ENCODE data around the gene CARF. TPM values are rescaled to one million over a fixed set of nuclear protein-coding genes. Genes with fewer than 3 reads are reported as not detected.
"Not testable (repeated sequence)": the region's sequence is repeated elsewhere in the genome, so short reads cannot be mapped to it uniquely, and the experiment has no call there.

Gene CARF
- total RNA-seq, 2 experiments from 2014 or later: 5.0 to 5.7 TPM

- Mint-ChIP-seq H3K4me1 (ENCODE audit: low read depth) (no peaks in the 10 kb centered on the region), H3K4me3 (no peak overlapping the region), H3K9me3 (no peaks in the 10 kb centered on the region), H3K27me3 (no peaks in the 10 kb centered on the region), H3K36me3 (ENCODE audit: low read depth) (peaks cover 12% of the 10 kb centered on the region), H3K27ac (no peak overlapping the region)
- intact Hi-C loops (cut with micrococcal nuclease): no loop called here
- TF ChIP-seq, protein P1, sequence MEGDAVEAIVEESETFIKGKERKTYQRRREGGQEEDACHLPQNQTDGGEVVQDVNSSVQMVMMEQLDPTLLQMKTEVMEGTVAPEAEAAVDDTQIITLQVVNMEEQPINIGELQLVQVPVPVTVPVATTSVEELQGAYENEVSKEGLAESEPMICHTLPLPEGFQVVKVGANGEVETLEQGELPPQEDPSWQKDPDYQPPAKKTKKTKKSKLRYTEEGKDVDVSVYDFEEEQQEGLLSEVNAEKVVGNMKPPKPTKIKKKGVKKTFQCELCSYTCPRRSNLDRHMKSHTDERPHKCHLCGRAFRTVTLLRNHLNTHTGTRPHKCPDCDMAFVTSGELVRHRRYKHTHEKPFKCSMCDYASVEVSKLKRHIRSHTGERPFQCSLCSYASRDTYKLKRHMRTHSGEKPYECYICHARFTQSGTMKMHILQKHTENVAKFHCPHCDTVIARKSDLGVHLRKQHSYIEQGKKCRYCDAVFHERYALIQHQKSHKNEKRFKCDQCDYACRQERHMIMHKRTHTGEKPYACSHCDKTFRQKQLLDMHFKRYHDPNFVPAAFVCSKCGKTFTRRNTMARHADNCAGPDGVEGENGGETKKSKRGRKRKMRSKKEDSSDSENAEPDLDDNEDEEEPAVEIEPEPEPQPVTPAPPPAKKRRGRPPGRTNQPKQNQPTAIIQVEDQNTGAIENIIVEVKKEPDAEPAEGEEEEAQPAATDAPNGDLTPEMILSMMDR (IDR thresholded peaks at IDR 0.05): no peak
- no peak for ATAC-seq
- DNase-seq: no peak
- ChIA-PET POLR2A (no interaction called here), CTCF (interaction anchor here (1.3 kb wide), 1 partner anchor 34 kb away, joined by 3 read pairs; no protein-coding TSS in a partner anchor)
Observed at GRCh38 chr2:202877699-202878098, 34.4 kb upstream of the CARF start.

GRCh38 chr2:202881570-202881969 is 30.5 kb upstream of the CARF start:
- intact Hi-C loops (cut with micrococcal nuclease): no loop called here
- ChIA-PET CTCF (interaction anchor here (0.9 to 1.3 kb wide), 2 partner anchors 9 to 11 kb away, joined by 3 to 4 read pairs; no protein-coding TSS in a partner anchor), POLR2A (no interaction called here)
- Mint-ChIP-seq H3K27ac (no peak overlapping the region), H3K27me3 (no peaks in the 10 kb centered on the region), H3K4me1 (ENCODE audit: low read depth) (no peaks in the 10 kb centered on the region), H3K9me3 (no peaks in the 10 kb centered on the region), H3K36me3 (ENCODE audit: low read depth) (peaks cover 38% of the 10 kb centered on the region), H3K4me3 (no peak overlapping the region)
- DNase-seq (no peak), ATAC-seq (no peak)
- TF ChIP-seq, protein P1 (IDR thresholded peaks at IDR 0.05): no peak

GRCh38 chr2:202883987-202884675 is 27.9 kb upstream of the CARF start:
- Mint-ChIP-seq H3K27me3 (no peaks in the 10 kb centered on the region), H3K4me3 (no peak overlapping the region), H3K36me3 (ENCODE audit: low read depth) (peaks cover 50% of the 10 kb centered on the region), H3K4me1 (ENCODE audit: low read depth) (no peaks in the 10 kb centered on the region), H3K27ac (no peak overlapping the region), H3K9me3 (no peaks in the 10 kb centered on the region)
- CTCF ChIA-PET: no interaction called here
- intact Hi-C loops (cut with micrococcal nuclease): no loop called here
- ATAC-seq: no peak
- POLR2A ChIA-PET: no interaction called here
- DNase-seq: no peak
- TF ChIP-seq, protein P1 (IDR thresholded peaks at IDR 0.05): no peak

DNA sequence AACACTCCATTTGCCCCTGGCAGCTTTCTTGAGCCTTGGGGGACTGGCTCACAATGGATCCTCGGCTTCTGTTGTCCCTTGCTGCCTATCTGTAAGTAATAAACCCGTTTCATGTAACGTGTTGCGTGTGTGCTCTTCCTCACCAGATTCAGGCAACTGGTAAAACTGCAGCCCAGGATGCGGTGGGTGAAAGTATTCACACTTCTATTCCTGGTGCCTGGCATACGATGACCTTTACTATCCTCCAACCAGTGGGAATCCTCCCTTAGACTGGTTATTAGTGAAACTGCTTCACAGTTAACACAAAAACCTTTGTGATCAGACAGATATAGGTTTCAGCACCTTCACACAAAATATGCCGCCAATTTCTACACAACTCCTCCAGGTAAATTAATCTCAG is 26.9 kb upstream of the CARF start:
- Mint-ChIP-seq H3K36me3 (ENCODE audit: low read depth) (peaks cover 52% of the 10 kb centered on the region), H3K9me3 (no peaks in the 10 kb centered on the region), H3K4me3 (no peak overlapping the region), H3K27me3 (no peaks in the 10 kb centered on the region), H3K27ac (no peak overlapping the region), H3K4me1 (ENCODE audit: low read depth) (no peaks in the 10 kb centered on the region)
- DNase-seq (no peak), ATAC-seq (no peak)
- TF ChIP-seq, protein P1 (IDR thresholded peaks at IDR 0.05): no peak
- POLR2A ChIA-PET: no interaction called here
- intact Hi-C loops (cut with micrococcal nuclease): no loop called here
- CTCF ChIA-PET: no interaction called here

DNA sequence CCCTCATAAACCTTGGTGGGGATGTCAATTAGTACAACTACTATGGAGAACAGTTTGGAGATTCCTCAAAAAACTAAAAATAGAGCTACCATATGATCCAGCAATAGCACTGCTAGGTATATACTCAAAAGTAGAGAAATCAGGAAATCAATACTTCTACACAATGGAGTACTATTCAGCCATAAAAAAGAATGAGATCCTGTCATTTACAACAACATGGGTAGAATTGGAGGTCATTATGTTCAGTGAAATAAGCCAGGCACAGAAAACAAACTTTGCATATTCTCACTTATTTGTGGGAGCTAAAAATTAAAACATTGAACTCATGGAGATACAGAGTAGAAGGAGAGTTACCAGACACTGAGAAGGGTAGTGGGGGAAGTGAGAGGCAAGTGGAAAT is 6.6 kb upstream of the CARF start:
- POLR2A ChIA-PET; H3K27ac Mint-ChIP-seq; H3K9me3 Mint-ChIP-seq; H3K4me3 Mint-ChIP-seq; intact Hi-C loops (cut with micrococcal nuclease); H3K27me3 Mint-ChIP-seq; ATAC-seq; DNase-seq: not testable (repeated sequence)
- Mint-ChIP-seq H3K4me1 (ENCODE audit: low read depth) (peaks cover 32% of the 10 kb centered on the region), H3K36me3 (ENCODE audit: low read depth) (peaks cover 53% of the 10 kb centered on the region)
- CTCF ChIA-PET: interaction anchor here (0.8 to 2.5 kb wide), 2 partner anchors 35 to 40 kb away, joined by 3 to 5 read pairs; no protein-coding TSS in a partner anchor
